SHP77 treated with DMSO at 0.1 percent for 48 hours (cell line): ENCODE results near the gene APH1A.
"Not testable (repeated sequence)": the region's sequence is repeated elsewhere in the genome, so short reads cannot be mapped to it uniquely, and the experiment has no call there.

Experiments
- DNase-seq: peaks from one replicate; lab custom pipeline; 2025; lab: John Stamatoyannopoulos, UW

The APH1A gene

GRCh38 chr1:150268705-150269403 is at the start of gene APH1A:
Gene APH1A (minus strand): TSS chr1:150269016. CDS start chr1:150268810, 206 bp downstream.
- peak; percentile 99 for DNase-seq

- DNase-seq: not testable (repeated sequence)
Measured at GRCh38 chr1:150314691-150315090, 45.9 kb upstream of the APH1A start.

- DNase-seq: no peak
Measured at GRCh38 chr1:150311762-150312161, 42.9 kb upstream of the APH1A start.

- peak; percentile 79 for DNase-seq
Measured at GRCh38 chr1:150309758-150310508, 41.1 kb upstream of the APH1A start.

GRCh38 chr1:150308585-150308984 is 39.8 kb upstream of the APH1A start:
- not testable (repeated sequence) for DNase-seq

- no peak for DNase-seq
Measured at GRCh38 chr1:150302902-150303301, 34.1 kb upstream of the APH1A start.

- no peak for DNase-seq
Measured at GRCh38 chr1:150302338-150302737, 33.5 kb upstream of the APH1A start.

GRCh38 chr1:150299716-150300115 is 30.9 kb upstream of the APH1A start:
- no peak for DNase-seq

GRCh38 chr1:150295476-150295875 is 26.7 kb upstream of the APH1A start:
- DNase-seq: no peak

GRCh38 chr1:150293433-150294253 is 24.8 kb upstream of the APH1A start, which contains the start of gene MRPS21:
Gene MRPS21 (plus strand): TSS chr1:150293861. CDS start chr1:150294367, 506 bp downstream.
- DNase-seq: peak; percentile 99

- DNase-seq: no peak
Measured at GRCh38 chr1:150288822-150289221, 20.0 kb upstream of the APH1A start.

GRCh38 chr1:150288382-150288781 is 19.6 kb upstream of the APH1A start:
- DNase-seq: no peak

- DNase-seq: no peak
Measured at GRCh38 chr1:150283260-150283659, 14.4 kb upstream of the APH1A start.

- DNase-seq: no peak
Measured at GRCh38 chr1:150282558-150282958, 13.7 kb upstream of the APH1A start.

GRCh38 chr1:150281758-150282557 is 13.1 kb upstream of the APH1A start, which contains the start of gene CIART:
Gene CIART (plus strand): TSS chr1:150282554. CDS start chr1:150283268, 714 bp downstream.
- peak; percentile 100 for DNase-seq

GRCh38 chr1:150281221-150281757 is 12.5 kb upstream of the APH1A start:
- DNase-seq: peak; percentile 81

- no peak for DNase-seq
Measured at GRCh38 chr1:150280138-150280707, 11.4 kb upstream of the APH1A start.

- DNase-seq: no peak
Measured at GRCh38 chr1:150273311-150273710, 4.5 kb upstream of the APH1A start.

GRCh38 chr1:150271291-150271959 is 2.6 kb upstream of the APH1A start:
- DNase-seq: no peak

GRCh38 chr1:150269451-150269850 is 635 bp upstream of the APH1A start:
- no peak for DNase-seq
